Astrocyte (in vitro differentiated cells and primary cell): Measurements from ENCODE around the gene TENM4. TPM values are rescaled to one million over a fixed set of nuclear protein-coding genes. Genes with fewer than 3 reads are reported as not detected.

ENCODE experiments used
- DNase-seq: peaks from one replicate; pipeline ENCODE4 v3.0.0-alpha.2; 2010; ENCODE audit warnings: low read depth
- FAIRE-seq: peaks from 2 replicates; lab custom pipeline; 2011; peaks lifted over from hg19 to GRCh38; lab: Jason Lieb, UNC
- H2AFZ ChIP-seq: 2 replicates; pipeline ENCODE4 v1.6.0; 2012; ENCODE audit warnings: low read depth, low read length, inconsistent platforms
- H3K27ac ChIP-seq: 2 replicates; pipeline ENCODE4 v1.5.1; 2011; ENCODE audit warnings: low read depth, low read length, inconsistent platforms
- H3K27me3 ChIP-seq: 2 replicates; pipeline ENCODE4 v1.6.0; 2011; ENCODE audit warnings: low read length, inconsistent platforms; ENCODE audit not compliant: insufficient read depth
- H3K36me3 ChIP-seq: 2 replicates; pipeline ENCODE4 v1.5.1; 2011; ENCODE audit warnings: low read length, inconsistent platforms; ENCODE audit not compliant: insufficient read depth
- H3K4me1 ChIP-seq: 2 replicates; pipeline ENCODE4 v1.5.1; 2011; ENCODE audit warnings: low read length, inconsistent platforms; ENCODE audit not compliant: insufficient read depth
- H3K4me2 ChIP-seq: 2 replicates; pipeline ENCODE4 v1.6.0; 2012; ENCODE audit warnings: low read length, inconsistent platforms
- H3K4me3 ChIP-seq: 2 replicates; pipeline ENCODE4 v1.5.1; 2011; ENCODE audit warnings: low read depth, mild to moderate bottlenecking, low read length, inconsistent platforms; ENCODE audit not compliant: insufficient read depth
- H3K79me2 ChIP-seq: 2 replicates; pipeline ENCODE4 v1.6.0; 2012; ENCODE audit warnings: mild to moderate bottlenecking, low read length, inconsistent platforms; ENCODE audit not compliant: insufficient read depth
- H3K9ac ChIP-seq: 2 replicates; pipeline ENCODE4 v1.6.0; 2012; ENCODE audit warnings: mild to moderate bottlenecking, low read length, inconsistent platforms
- H3K9me3 ChIP-seq: 2 replicates; pipeline ENCODE4 v1.5.1; 2012; ENCODE audit warnings: low read depth, mild to moderate bottlenecking, low read length, inconsistent platforms; ENCODE audit not compliant: insufficient read depth
- H4K20me1 ChIP-seq: 2 replicates; pipeline ENCODE4 v1.6.0; 2012; ENCODE audit warnings: low read length, inconsistent platforms; ENCODE audit not compliant: insufficient read depth
- H3K27ac Mint-ChIP-seq: one replicate; pipeline ENCODE4 v1.8.0; 2021; ENCODE audit warnings: mild to moderate bottlenecking, mixed read lengths; ENCODE audit not compliant: unreplicated experiment
- H3K27me3 Mint-ChIP-seq: one replicate; pipeline ENCODE4 v1.8.0; 2021; ENCODE audit warnings: low read depth, mixed read lengths; ENCODE audit not compliant: unreplicated experiment
- H3K36me3 Mint-ChIP-seq: one replicate; pipeline ENCODE4 v1.8.0; 2021; ENCODE audit warnings: low read depth, mixed read lengths; ENCODE audit not compliant: unreplicated experiment
- H3K4me1 Mint-ChIP-seq: one replicate; pipeline ENCODE4 v1.8.0; 2021; ENCODE audit warnings: low read depth, mixed read lengths; ENCODE audit not compliant: unreplicated experiment
- H3K4me3 Mint-ChIP-seq: one replicate; pipeline ENCODE4 v1.8.0; 2021; ENCODE audit warnings: mild to moderate bottlenecking, moderate library complexity, mixed read lengths; ENCODE audit not compliant: unreplicated experiment
- H3K9me3 Mint-ChIP-seq: one replicate; pipeline ENCODE4 v1.8.0; 2021; ENCODE audit warnings: mild to moderate bottlenecking, mixed read lengths; ENCODE audit not compliant: unreplicated experiment
- CTCF ChIP-seq: IDR thresholded peaks from 2 replicates; pipeline ENCODE4 v1.5.1; 2011; ENCODE audit warnings: low read depth, mild to moderate bottlenecking, inconsistent platforms, low read length, moderate library complexity; ENCODE audit not compliant: insufficient read depth
- EZH2 ChIP-seq: IDR thresholded peaks from 2 replicates; pipeline ENCODE4 v1.6.1; 2012; ENCODE audit warnings: mild to moderate bottlenecking, low read length, inconsistent platforms; ENCODE audit not compliant: insufficient read depth
- total RNA-seq: library from RNA; stranded (reverse); gene quantifications from 2 replicates; pipeline ENCODE4 v1.2.1, GENCODE V29; 2021

The TENM4 gene
- total RNA-seq, 1 donor from 2014 or later = 7.5 TPM

GRCh38 chr11:79388201-79388600 is 52.6 kb downstream of the TENM4 start:
- DNase-seq = peak; percentile 61
- Mint-ChIP-seq H3K9me3 (peaks cover under 1% of the 10 kb centered on the region), H3K4me1 (peaks cover 6% of the 10 kb centered on the region), H3K36me3 (no peaks in the 10 kb centered on the region), H3K4me3 (no peak overlapping the region), H3K27ac (no peak overlapping the region), H3K27me3 (peaks cover 15% of the 10 kb centered on the region)
- Histone ChIP-seq H3K4me3 (no peak overlapping the region), H3K79me2 (peaks cover 7% of the 10 kb centered on the region), H3K36me3 (no peaks in the 10 kb centered on the region), H3K27ac (no peak overlapping the region), H3K27me3 (no peaks in the 10 kb centered on the region), H3K9me3 (no peaks in the 10 kb centered on the region), H4K20me1 (peaks cover 3% of the 10 kb centered on the region), H3K4me1 (no peaks in the 10 kb centered on the region), H3K9ac (no peak overlapping the region), H3K4me2 (no peak overlapping the region), H2AFZ (no peak overlapping the region)
- TF ChIP-seq EZH2 (no peak), CTCF (no peak)
- FAIRE-seq = no peak

- peaks cover 24% of the 10 kb centered on the region for H4K20me1 ChIP-seq
- H3K27ac Mint-ChIP-seq = no peak overlapping the region
- H3K36me3 ChIP-seq = no peaks in the 10 kb centered on the region
- peaks cover 2% of the 10 kb centered on the region for H3K9me3 Mint-ChIP-seq
- no peaks in the 10 kb centered on the region for H3K36me3 Mint-ChIP-seq
- no peak overlapping the region for H3K4me3 Mint-ChIP-seq
- FAIRE-seq (no peak), DNase-seq (no peak)
- no peaks in the 10 kb centered on the region for H3K27me3 ChIP-seq
- H3K4me1 Mint-ChIP-seq = peaks cover 6% of the 10 kb centered on the region
- no peak overlapping the region for H3K27ac ChIP-seq
- no peaks in the 10 kb centered on the region for H3K4me1 ChIP-seq
- H3K4me2 ChIP-seq = no peak overlapping the region
- no peak overlapping the region for H3K9ac ChIP-seq
- H3K9me3 ChIP-seq = no peaks in the 10 kb centered on the region
- no peak overlapping the region for H3K4me3 ChIP-seq
- H3K79me2 ChIP-seq = peaks cover 7% of the 10 kb centered on the region
- H3K27me3 Mint-ChIP-seq = peaks cover 18% of the 10 kb centered on the region
- TF ChIP-seq CTCF (no peak), EZH2 (no peak)
- no peak overlapping the region for H2AFZ ChIP-seq
These were observed 57.0 kb downstream of the TENM4 start for GRCh38 chr11:79383874-79384273.

GRCh38 chr11:79382301-79383050 is 58.4 kb downstream of the TENM4 start:
- H3K9ac ChIP-seq = no peak overlapping the region
- no peak for DNase-seq
- no peak overlapping the region for H3K27ac ChIP-seq
- no peaks in the 10 kb centered on the region for H3K9me3 ChIP-seq
- Mint-ChIP-seq H3K27ac (no peak overlapping the region), H3K4me1 (peaks cover 3% of the 10 kb centered on the region), H3K9me3 (peaks cover 2% of the 10 kb centered on the region), H3K4me3 (no peak overlapping the region), H3K27me3 (peaks cover 18% of the 10 kb centered on the region), H3K36me3 (no peaks in the 10 kb centered on the region)
- no peak overlapping the region for H3K4me2 ChIP-seq
- no peaks in the 10 kb centered on the region for H3K27me3 ChIP-seq
- no peak for FAIRE-seq
- peaks cover 24% of the 10 kb centered on the region for H4K20me1 ChIP-seq
- H3K4me1 ChIP-seq = no peaks in the 10 kb centered on the region
- no peak for TF ChIP-seq CTCF
- TF ChIP-seq EZH2 = no peak
- peaks cover 7% of the 10 kb centered on the region for H3K79me2 ChIP-seq
- H3K36me3 ChIP-seq = no peaks in the 10 kb centered on the region
- no peak overlapping the region for H2AFZ ChIP-seq
- H3K4me3 ChIP-seq = no peak overlapping the region
